Hindlimb muscle (tissue), 1 donor: Measurements from ENCODE around the gene CNPPD1. TPM values are rescaled to one million over a fixed set of nuclear protein-coding genes. Genes with fewer than 3 reads are reported as not detected.

Experiments
- DNase-seq: peaks from one replicate; pipeline ENCODE4 v3.0.0-alpha.2; 2013
- polyA plus RNA-seq: library from polyadenylated mRNA; unstranded; fragments of 120-200 nt; gene quantifications from one replicate; pipeline ENCODE4 v1.2.1, GENCODE V29; 2013; ENCODE audit not compliant: insufficient read length

Gene CNPPD1
- polyA plus RNA-seq, 1 donor = 39.4 TPM

- no peak for DNase-seq
Observed at GRCh38 chr2:219158586-219158985, 18.1 kb downstream of the CNPPD1 start.

DNA sequence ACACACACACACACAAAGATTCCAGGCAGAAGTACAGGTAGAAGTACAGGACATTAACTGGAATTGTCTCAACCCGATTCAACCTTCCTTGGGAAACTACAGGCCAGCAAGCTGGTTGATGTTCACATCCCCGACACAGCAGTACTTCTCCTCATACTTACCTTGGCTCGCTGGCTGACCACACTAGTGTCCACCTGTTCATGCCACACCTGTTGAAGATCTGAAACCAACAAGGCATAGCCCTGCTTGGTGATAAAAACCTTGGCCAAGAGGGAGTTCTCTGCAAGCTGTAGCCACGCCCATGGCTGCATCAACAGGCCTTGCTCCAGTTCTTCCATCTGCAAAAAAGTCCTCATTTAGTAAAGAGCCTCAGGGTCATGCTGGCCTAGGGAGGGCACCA is 18.7 kb downstream of the CNPPD1 start:
- no peak for DNase-seq

DNA sequence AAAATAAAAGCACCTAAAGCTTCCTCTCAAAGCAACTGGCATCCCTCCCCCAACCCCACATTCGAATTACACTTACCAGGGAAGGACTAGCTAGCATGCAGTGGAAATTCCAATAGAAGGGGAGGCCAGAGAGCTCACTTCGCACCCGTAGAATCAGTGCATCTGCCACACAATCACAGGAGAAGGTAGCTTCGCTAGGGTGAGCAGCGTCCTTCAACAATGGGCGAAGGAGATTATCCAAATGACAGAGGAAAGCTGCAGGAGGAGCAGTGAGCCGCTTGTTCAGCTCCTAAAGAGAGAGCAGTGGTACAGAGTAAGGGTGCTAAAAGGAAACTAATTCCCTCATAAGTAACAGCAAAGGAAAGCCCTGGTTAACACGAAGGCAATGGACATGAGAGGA is 19.3 kb downstream of the CNPPD1 start:
- no peak for DNase-seq

DNA sequence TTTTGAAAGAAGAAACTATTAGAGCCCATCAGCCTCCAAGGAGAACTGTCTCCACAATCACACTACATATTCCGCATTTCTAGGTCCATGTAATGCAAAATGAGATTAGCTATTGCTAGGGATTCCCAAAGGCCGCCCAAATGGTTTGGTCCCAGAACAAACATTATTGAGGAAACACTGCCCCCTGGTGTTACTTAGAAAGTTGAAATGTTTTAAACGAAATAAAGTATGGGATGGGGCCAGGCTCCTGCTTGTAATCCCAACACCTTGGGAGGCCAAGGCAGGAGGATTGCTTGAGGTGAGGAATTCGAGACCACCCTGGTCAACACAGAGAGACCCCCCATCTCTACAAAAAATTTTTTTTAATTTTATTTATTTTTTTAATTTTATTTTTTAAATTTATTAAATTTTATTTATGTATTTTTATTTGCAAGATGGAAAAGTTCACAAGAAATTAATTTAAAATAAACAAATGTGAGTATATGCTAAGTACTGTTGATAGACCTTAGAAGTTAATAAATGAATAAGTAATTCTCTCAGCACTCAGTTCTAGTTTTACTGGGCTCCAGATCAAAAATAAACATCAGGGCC is 21.6 kb downstream of the CNPPD1 start:
- DNase-seq = peak; percentile 61

GRCh38 chr2:219149667-219150066 is 27.1 kb downstream of the CNPPD1 start:
- no peak for DNase-seq

GRCh38 chr2:219142329-219142728 is 34.4 kb downstream of the CNPPD1 start:
- DNase-seq = no peak

GRCh38 chr2:219140722-219141121 is 36.0 kb downstream of the CNPPD1 start:
- no peak for DNase-seq

DNA sequence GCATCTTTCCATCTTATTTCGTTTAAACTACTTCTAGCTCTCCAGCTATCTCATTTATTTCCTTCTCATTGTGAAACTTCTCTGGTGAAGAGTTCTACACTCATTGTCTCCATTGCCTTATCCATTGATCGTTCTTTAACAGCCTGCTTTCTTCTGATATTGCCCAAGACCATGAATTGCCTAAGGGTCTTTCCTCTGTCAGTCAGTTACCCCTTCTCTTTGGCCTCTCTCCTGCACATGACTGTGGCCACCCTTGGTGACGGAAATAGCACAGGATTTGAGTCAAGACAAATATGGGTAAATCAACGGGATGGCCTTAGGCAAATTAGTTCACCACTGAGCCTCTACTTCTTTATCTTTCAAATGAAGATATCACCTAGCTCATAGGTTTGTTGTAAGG is 42.7 kb downstream of the CNPPD1 start:
- DNase-seq = no peak

DNA sequence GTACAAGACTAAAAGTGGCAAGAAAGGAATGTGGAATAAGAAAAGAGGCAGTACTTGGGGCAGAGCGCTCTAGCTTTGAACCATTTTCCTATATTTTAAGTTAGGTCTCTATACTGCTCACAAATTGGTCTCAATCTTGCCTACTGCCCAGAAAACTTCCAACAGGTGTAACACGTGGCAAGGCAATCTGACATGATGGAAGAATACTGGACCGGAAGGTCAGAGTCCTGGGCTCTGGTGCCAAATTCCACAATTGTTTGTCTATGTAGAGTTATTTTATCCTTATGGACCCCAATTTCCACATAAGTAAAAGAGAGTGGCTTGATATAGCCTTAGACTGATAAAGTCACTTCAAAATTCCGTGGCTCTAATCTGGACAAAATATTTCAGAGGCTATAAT is 45.0 kb downstream of the CNPPD1 start:
- DNase-seq = no peak

GRCh38 chr2:219131327-219131726 is 45.4 kb downstream of the CNPPD1 start:
- DNase-seq = no peak

DNA sequence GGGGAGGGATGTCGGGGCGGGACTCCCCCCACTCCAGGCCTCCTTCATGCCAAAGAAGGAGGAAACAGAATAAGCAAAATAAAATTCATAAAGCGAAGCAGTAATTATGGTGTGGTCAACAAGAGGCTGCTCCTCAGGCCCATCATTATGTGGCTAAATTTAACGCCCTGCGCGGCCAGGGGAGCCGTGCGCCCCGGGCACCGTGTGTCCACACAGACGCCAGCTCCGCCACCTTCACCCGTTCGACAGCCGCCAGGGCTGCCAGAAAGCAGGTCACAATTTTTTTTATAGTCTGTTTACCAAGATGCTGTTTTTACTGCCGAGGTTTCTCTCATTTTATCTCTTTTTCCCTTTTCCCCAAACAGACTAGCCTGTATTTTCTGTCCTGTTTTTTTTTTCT is 47.1 kb downstream of the CNPPD1 start:
- no peak for DNase-seq

DNA sequence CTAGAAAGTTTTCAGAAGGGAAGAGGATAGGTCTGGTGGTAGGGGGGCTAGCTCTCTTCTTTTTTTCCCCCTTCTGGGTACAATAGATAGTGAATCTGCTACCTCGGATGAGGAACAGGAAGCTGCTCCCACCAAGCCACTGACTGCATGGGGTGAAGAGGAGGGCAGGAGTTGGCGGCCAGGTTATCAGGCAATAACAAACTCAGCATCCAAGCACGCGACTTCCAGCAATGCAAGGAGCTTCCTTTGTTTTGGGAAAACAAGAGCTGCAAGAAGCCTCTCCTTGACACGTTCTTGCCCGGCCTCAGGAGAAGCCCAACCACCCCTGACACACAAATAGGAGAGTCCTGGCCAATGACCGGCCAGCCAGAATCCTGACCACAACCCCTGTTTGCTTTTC is 48.3 kb downstream of the CNPPD1 start:
- DNase-seq = no peak

DNA sequence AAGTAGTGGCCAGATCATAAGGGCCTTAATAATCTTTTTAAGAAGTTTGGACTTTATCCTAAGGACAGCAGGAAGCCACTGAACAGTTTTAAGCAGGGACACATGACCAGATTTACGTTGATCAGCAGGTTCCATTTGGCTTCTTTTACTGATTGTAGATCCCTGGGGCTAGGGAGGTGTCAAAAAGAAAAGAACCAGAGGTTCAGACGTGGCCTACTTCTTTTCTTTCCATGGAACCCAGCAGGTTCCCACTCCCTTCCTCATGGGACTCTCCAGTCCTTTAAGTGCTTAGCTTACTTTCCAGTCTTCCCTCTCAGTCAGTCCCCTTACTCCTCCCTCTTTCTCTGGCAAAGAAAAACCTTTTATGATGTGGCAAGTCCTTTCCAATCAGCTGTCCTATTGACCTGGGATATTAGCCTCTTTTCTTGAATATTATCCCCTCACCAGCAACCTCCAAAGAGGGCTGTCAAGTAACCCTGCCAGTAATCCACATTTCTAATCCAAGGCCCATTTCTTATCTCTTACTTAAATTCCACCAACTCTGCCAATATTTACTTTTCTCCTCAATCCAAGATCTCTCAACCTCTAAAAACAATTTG is 49.6 kb downstream of the CNPPD1 start:
- DNase-seq = no peak

DNA sequence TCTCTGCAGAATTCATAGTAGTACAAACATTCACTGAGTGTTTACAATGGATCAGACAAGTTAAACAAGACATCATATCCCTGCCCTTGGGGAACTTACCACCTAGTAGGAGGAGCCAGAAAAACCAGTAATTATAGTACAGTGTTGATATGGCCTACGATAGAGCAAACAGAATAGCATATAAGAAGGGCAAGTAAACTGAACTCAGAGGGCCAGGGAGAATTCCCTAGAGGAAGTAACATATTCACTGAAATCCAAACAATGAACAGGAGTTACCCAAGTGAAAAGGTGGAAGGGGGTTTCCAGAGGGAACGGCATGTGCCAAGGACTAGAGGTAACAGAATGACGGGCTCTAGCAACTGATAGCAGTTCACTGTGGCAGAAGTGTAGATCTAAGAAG is 50.2 kb downstream of the CNPPD1 start:
- DNase-seq = no peak

GRCh38 chr2:219125886-219126270 is 50.8 kb downstream of the CNPPD1 start:
- DNase-seq = no peak

DNA sequence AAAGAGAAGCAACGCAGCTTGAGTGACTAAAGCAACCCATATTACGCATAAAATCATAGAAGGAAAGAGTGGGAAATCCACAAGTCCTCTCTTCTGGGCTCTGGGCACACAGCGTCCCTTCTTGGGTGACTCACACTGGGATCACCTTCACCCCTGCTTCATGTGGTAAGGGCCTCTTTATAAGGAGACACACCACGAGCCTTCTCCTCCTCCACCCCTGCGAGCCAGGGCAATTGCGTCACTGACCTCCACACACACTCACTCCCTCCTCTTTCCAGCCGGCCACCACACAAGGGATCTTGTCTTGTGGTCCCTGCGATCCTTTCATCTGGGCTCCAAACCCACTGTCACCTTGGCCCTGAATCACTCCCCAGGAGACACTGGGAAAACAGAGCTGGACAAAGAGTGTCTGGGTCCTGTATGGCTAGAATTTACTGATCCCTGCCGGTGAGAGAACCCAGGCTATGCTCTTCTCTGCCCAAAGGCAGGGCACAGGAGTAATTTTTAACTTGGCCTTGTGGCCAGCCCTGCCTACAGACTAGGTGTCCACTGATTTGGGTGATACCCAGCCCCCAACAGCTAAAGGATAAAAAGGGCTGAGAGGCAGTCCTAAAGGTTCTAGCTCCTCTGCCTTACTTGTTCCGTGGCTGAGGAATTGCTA is 51.4 kb downstream of the CNPPD1 start:
- no peak for DNase-seq

GRCh38 chr2:219124381-219125110 is 52.2 kb downstream of the CNPPD1 start:
- no peak for DNase-seq

GRCh38 chr2:219123356-219124135 is 53.2 kb downstream of the CNPPD1 start:
- no peak for DNase-seq

GRCh38 chr2:219122202-219122980 is 54.3 kb downstream of the CNPPD1 start:
- DNase-seq = no peak
